Lower leg skin (tissue), 3 donors: Measurements from ENCODE around the gene CYP39A1.

Source experiments
- CTCF ChIP-seq, 3 donors: fragments of 450-650 bp; IDR thresholded peaks; one replicate each; pipeline ENCODE4 v1.5.1; 2016; ENCODE audit warnings: antibody characterized with exemption in 3 of 3, mild to moderate bottlenecking in 3 of 3, moderate library complexity in 2 of 3
- POLR2A ChIP-seq, 2 donors: fragments of 450-650 bp; IDR thresholded peaks; one replicate each; pipeline ENCODE4 v1.6.1; 2016 to 2017; ENCODE audit warnings: antibody characterized with exemption in 2 of 2, mild to moderate bottlenecking in 1 of 2, moderate library complexity in 1 of 2

GRCh38 chr6:46676604-46677313, 24.1 kb upstream of the CYP39A1 start:
- no peak for TF ChIP-seq CTCF (IDR thresholded peaks at IDR 0.05)
- TF ChIP-seq POLR2A (IDR thresholded peaks at IDR 0.05), result no peak
